ENCODE measurements around the gene TAF11L2.
"Not testable (repeated sequence)": the region's sequence is repeated elsewhere in the genome, so short reads cannot be mapped to it uniquely, and the experiment has no call there.

Gene TAF11L2

GRCh38 chr5:17482790-17483189 lies 15.2 kb upstream of the TAF11L2 start:
- Histone ChIP-seq H3K9me3 (ENCODE audit: insufficient read depth, low read depth, low read length) (no peaks in the 10 kb centered on the region), H3K79me2 (ENCODE audit: insufficient read depth, low read length) (no peaks in the 10 kb centered on the region), H3K9me2 (replicated peaks; ENCODE audit: low read depth, low read length) (no peaks in the 10 kb centered on the region), H3K4me1 (ENCODE audit: insufficient read depth, low read length, poor library complexity, severe bottlenecking) (no peaks in the 10 kb centered on the region), H3F3A (ENCODE audit: low read depth) (no peaks in the 10 kb centered on the region), H3K27me3 (ENCODE audit: insufficient read depth, low read length, poor library complexity, severe bottlenecking) (no peaks in the 10 kb centered on the region), H3K36me3 (ENCODE audit: insufficient read depth, low read length) (no peaks in the 10 kb centered on the region), H4K20me1 (ENCODE audit: insufficient read depth, low read length, poor library complexity, severe bottlenecking) (no peaks in the 10 kb centered on the region), H3K4me2 (ENCODE audit: low read depth, low read length, poor library complexity, severe bottlenecking) (no peak overlapping the region), H3K9ac (ENCODE audit: low read depth, low read length, poor library complexity, severe bottlenecking) (no peak overlapping the region), H2AFZ (ENCODE audit: low read length) (no peak overlapping the region), H3K4me3 (ENCODE audit: low read length, poor library complexity, severe bottlenecking) (no peak overlapping the region)
- TF ChIP-seq CTCF (conservative IDR thresholded peaks at IDR 0.05; ENCODE audit: low read length) (no peak), EZH2phosphoT487 (IDR thresholded peaks at IDR 0.05; ENCODE audit: borderline replicate concordance) (no peak)

- H3K36me3 ChIP-seq (ENCODE audit: insufficient read depth, low read length); H3K4me2 ChIP-seq (ENCODE audit: low read depth, low read length, poor library complexity, severe bottlenecking); H3K4me1 ChIP-seq (ENCODE audit: insufficient read depth, low read length, poor library complexity, severe bottlenecking); H3F3A ChIP-seq (ENCODE audit: low read depth); H3K9ac ChIP-seq (ENCODE audit: low read depth, low read length, poor library complexity, severe bottlenecking); H3K79me2 ChIP-seq (ENCODE audit: insufficient read depth, low read length); H3K9me2 ChIP-seq (replicated peaks; ENCODE audit: low read depth, low read length); H3K9me3 ChIP-seq (ENCODE audit: insufficient read depth, low read depth, low read length); H4K20me1 ChIP-seq (ENCODE audit: insufficient read depth, low read length, poor library complexity, severe bottlenecking); H3K4me3 ChIP-seq (ENCODE audit: low read length, poor library complexity, severe bottlenecking); H2AFZ ChIP-seq (ENCODE audit: low read length); H3K27me3 ChIP-seq (ENCODE audit: insufficient read depth, low read length, poor library complexity, severe bottlenecking): not testable (repeated sequence)
Observed at GRCh38 chr5:17486464-17487173, 11.4 kb upstream of the TAF11L2 start.

DNA sequence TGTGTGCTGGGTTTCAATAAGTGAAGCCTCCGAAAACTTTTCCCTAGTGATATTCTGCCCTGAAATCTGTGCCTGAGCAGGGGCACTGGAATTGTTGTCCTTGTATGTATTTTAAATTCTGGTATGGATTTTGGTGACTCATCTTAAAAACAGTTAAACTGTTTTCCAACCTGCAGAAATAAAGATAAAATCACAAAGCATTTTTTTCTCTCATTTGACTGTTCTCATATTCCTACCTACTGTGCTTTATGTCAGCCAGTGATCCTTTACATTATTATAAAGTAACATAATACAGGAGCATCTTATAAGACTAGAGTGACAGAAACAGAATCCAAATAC lies 10.9 kb upstream of the TAF11L2 start:
- Histone ChIP-seq H3K9ac (ENCODE audit: low read depth, low read length, poor library complexity, severe bottlenecking) (no peak overlapping the region), H3K79me2 (ENCODE audit: insufficient read depth, low read length) (no peaks in the 10 kb centered on the region), H3F3A (ENCODE audit: low read depth) (no peaks in the 10 kb centered on the region), H2AFZ (ENCODE audit: low read length) (no peak overlapping the region), H3K4me2 (ENCODE audit: low read depth, low read length, poor library complexity, severe bottlenecking) (no peak overlapping the region), H3K9me2 (replicated peaks; ENCODE audit: low read depth, low read length) (no peaks in the 10 kb centered on the region), H3K4me1 (ENCODE audit: insufficient read depth, low read length, poor library complexity, severe bottlenecking) (no peaks in the 10 kb centered on the region), H3K4me3 (ENCODE audit: low read length, poor library complexity, severe bottlenecking) (no peak overlapping the region), H3K27me3 (ENCODE audit: insufficient read depth, low read length, poor library complexity, severe bottlenecking) (no peaks in the 10 kb centered on the region), H3K36me3 (ENCODE audit: insufficient read depth, low read length) (no peaks in the 10 kb centered on the region), H3K9me3 (ENCODE audit: insufficient read depth, low read depth, low read length) (no peaks in the 10 kb centered on the region), H4K20me1 (ENCODE audit: insufficient read depth, low read length, poor library complexity, severe bottlenecking) (no peaks in the 10 kb centered on the region)
- no peak for TF ChIP-seq EZH2phosphoT487 (IDR thresholded peaks at IDR 0.05; ENCODE audit: borderline replicate concordance)
- no peak for TF ChIP-seq CTCF (conservative IDR thresholded peaks at IDR 0.05; ENCODE audit: low read length)

- not testable (repeated sequence) for H3K9me3 ChIP-seq (ENCODE audit: insufficient read depth, low read depth, low read length); H3F3A ChIP-seq (ENCODE audit: low read depth); H3K9me2 ChIP-seq (replicated peaks; ENCODE audit: low read depth, low read length); H4K20me1 ChIP-seq (ENCODE audit: insufficient read depth, low read length, poor library complexity, severe bottlenecking); H3K9ac ChIP-seq (ENCODE audit: low read depth, low read length, poor library complexity, severe bottlenecking); H3K4me2 ChIP-seq (ENCODE audit: low read depth, low read length, poor library complexity, severe bottlenecking); H2AFZ ChIP-seq (ENCODE audit: low read length); H3K36me3 ChIP-seq (ENCODE audit: insufficient read depth, low read length); H3K4me1 ChIP-seq (ENCODE audit: insufficient read depth, low read length, poor library complexity, severe bottlenecking); H3K4me3 ChIP-seq (ENCODE audit: low read length, poor library complexity, severe bottlenecking); H3K79me2 ChIP-seq (ENCODE audit: insufficient read depth, low read length); H3K27me3 ChIP-seq (ENCODE audit: insufficient read depth, low read length, poor library complexity, severe bottlenecking)
Observed at GRCh38 chr5:17491257-17491656, 6.8 kb upstream of the TAF11L2 start.
